Measurements from ENCODE around the gene PRKN.

Gene PRKN

GRCh38 chr6:162273986-162274385, 453.6 kb downstream of the PRKN start:
- no peak for DNase-seq

GRCh38 chr6:162271922-162272321, 455.6 kb downstream of the PRKN start:
- no peak for DNase-seq

GRCh38 chr6:162270966-162271365, 456.6 kb downstream of the PRKN start:
- no peak for DNase-seq

GRCh38 chr6:162267641-162268040, 459.9 kb downstream of the PRKN start:
- DNase-seq, result no peak

- no peak for DNase-seq
Observed at GRCh38 chr6:162267126-162267525, 460.4 kb downstream of the PRKN start.

GRCh38 chr6:162264581-162264980, 463.0 kb downstream of the PRKN start:
- no peak for DNase-seq

- DNase-seq, result no peak
Observed at GRCh38 chr6:162262466-162263196, 464.9 kb downstream of the PRKN start.

- no peak for DNase-seq
Observed at GRCh38 chr6:162261598-162261997, 466.0 kb downstream of the PRKN start.

- DNase-seq, result no peak
Observed at GRCh38 chr6:162260027-162260426, 467.5 kb downstream of the PRKN start.

GRCh38 chr6:162258647-162259046, 468.9 kb downstream of the PRKN start:
- DNase-seq, result no peak

- no peak for DNase-seq
Observed at GRCh38 chr6:162256361-162256760, 471.2 kb downstream of the PRKN start.

GRCh38 chr6:162251257-162251656, 476.3 kb downstream of the PRKN start:
- DNase-seq, result no peak

- DNase-seq, result no peak
Observed at GRCh38 chr6:162249907-162250642, 477.5 kb downstream of the PRKN start.

GRCh38 chr6:162245830-162246420, 481.6 kb downstream of the PRKN start:
- no peak for DNase-seq

- DNase-seq, result no peak
Observed at GRCh38 chr6:162244031-162244430, 483.5 kb downstream of the PRKN start.

GRCh38 chr6:162242915-162243314, 484.7 kb downstream of the PRKN start:
- DNase-seq, result no peak

- DNase-seq, result no peak
Observed at GRCh38 chr6:162239330-162239729, 488.2 kb downstream of the PRKN start.

GRCh38 chr6:162238675-162239074, 488.9 kb downstream of the PRKN start:
- DNase-seq, result no peak

GRCh38 chr6:162237331-162237730, 490.2 kb downstream of the PRKN start:
- DNase-seq, result no peak

- no peak for DNase-seq
Observed at GRCh38 chr6:162234631-162235030, 492.9 kb downstream of the PRKN start.

- no peak for DNase-seq
Observed at GRCh38 chr6:162230147-162230752, 497.3 kb downstream of the PRKN start.

GRCh38 chr6:162229093-162229492, 498.5 kb downstream of the PRKN start:
- DNase-seq, result no peak

- no peak for DNase-seq
Observed at GRCh38 chr6:162226803-162227202, 500.8 kb downstream of the PRKN start.

- no peak for DNase-seq
Observed at GRCh38 chr6:162222521-162222920, 505.0 kb downstream of the PRKN start.

Data from NCI-H2081 (cell line).